Measurements from ENCODE around the gene EYS.
"Not testable (repeated sequence)": the region's sequence is repeated elsewhere in the genome, so short reads cannot be mapped to it uniquely, and the experiment has no call there.

Gene EYS

DNA sequence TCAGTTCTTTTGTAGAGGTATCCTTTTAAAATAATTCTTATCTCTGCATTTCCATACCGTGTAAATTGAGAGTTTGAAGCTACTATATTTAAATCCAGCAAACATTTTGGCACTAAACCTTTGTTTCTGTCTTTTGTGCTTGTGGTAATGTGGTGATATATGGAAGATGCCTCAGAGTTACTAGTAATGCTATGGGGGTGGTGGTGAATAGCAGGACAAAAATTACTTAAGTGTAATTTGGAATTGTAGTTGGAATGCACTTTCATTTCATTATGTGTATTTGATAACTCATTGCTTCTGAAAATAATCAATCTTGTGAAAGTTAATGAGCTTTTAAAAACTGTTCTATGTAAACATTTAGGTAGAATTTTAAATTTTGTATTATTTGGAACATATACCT is 1666.9 kb downstream of the EYS start:
- FAIRE-seq (no peak), DNase-seq (ENCODE audit: insufficient read length, low spot score) (no peak)
- no peak for TF ChIP-seq POLR2A (IDR thresholded peaks at IDR 0.05; ENCODE audit: low read depth, low read length)

DNA sequence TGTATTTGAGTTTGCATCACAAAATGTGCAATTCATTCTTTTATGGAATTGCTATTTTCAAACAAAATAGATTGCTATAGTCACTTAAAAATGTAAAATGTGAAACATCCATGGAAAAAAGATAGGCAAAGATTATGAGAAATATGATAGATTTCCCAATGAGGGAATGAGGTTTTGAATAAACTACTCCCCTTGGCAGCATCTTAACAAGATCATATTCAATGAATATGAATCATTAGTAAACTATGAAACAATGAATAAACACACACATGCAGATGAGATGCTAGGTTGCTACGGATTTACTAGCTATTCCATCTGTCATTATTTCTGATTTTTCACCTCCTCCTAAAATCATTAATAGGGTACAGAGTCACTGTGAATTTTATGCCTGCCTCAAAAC is 1669.6 kb downstream of the EYS start:
- DNase-seq (ENCODE audit: insufficient read length, low spot score): no peak
- TF ChIP-seq POLR2A (IDR thresholded peaks at IDR 0.05; ENCODE audit: low read depth, low read length): no peak
- no peak for FAIRE-seq

DNA sequence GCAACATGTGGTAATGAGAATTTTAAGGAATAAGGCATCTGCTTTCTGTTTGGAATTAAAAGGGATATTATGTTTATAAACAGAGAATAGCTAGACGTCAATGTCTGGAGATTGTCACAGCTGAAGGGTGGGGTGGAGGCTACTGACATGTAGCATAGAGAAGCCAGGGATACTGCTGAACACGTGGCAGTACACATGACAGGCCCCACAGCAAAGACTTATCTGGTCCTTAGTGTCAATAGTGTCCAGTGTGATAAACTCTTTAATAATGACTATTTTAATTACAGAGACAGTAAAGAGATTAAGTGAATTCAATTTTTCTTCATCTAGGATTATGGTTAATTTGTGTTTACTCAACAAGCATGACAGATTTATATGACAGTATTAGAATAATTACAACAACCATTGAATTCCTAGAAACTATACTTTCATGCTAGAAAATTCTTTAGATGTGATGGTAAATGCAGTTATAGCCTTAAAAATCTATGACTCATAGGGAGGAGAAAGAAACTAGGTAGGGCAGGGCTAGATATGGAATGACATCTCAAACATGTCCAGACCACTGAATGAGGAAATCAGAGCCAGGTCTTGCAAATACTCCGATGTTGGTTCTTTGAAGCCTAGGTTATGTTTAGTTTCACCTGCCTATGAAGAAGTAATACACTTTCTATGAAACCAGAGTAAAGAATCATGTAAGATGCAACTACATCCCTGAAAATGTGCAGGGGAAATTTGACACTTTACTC is 1671.9 kb downstream of the EYS start:
- TF ChIP-seq POLR2A (IDR thresholded peaks at IDR 0.05; ENCODE audit: low read depth, low read length): no peak
- DNase-seq (ENCODE audit: insufficient read length, low spot score) (no peak), FAIRE-seq (no peak)

DNA sequence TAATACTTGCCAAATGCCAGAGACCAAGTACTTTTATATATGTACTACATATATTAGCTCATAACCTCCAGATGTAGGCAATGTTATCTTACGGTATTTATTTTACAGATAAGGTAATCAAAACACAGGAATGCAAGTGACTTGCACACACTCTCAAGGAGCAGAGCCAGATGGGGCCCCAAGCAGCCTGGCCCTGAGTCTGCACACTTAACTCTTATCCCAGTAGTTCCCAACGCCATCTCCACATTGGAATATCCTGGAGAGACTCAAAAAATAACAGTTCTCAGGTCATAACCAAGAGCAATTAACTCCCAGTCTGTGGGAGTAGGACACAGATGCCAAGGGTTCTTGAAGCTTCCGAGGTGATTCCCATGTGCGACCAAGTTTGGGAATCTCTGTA is 1672.7 kb downstream of the EYS start:
- DNase-seq (ENCODE audit: insufficient read length, low spot score) (no peak), FAIRE-seq (no peak)
- TF ChIP-seq POLR2A (IDR thresholded peaks at IDR 0.05; ENCODE audit: low read depth, low read length): no peak

DNA sequence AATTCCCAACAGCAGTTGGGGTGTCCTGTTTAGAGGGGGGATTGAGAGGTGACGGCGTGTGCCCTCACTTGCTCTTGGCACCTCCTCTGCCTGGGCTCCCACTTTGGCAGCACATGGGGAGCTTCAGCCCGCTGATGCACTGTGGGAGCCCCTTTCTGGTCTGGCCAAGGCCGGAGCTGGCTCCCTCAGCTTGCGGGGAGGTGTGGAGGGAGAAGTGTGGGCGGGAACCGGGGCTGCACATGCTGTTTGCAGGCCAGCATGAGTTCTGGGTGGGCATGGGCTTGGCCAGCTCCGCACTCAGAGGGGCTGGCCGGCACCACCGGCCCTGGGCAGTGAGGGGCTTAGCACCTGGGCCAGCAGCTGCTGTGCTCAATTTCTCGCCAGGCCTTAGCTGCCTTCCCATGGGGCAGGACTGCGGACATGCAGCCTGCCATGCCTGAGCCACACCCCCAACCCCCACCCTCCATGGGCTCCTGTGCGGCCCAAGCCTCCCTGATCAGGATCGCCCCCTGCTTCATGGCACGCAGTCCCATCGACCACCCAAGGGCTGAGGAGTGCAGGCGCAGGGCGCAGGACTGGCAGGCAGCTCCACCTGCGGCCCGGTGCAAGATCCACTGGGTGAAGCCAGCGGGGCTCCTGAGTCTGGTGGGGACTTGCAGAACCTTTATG is 1675.9 kb downstream of the EYS start:
- DNase-seq (ENCODE audit: insufficient read length, low spot score); FAIRE-seq: not testable (repeated sequence)

DNA sequence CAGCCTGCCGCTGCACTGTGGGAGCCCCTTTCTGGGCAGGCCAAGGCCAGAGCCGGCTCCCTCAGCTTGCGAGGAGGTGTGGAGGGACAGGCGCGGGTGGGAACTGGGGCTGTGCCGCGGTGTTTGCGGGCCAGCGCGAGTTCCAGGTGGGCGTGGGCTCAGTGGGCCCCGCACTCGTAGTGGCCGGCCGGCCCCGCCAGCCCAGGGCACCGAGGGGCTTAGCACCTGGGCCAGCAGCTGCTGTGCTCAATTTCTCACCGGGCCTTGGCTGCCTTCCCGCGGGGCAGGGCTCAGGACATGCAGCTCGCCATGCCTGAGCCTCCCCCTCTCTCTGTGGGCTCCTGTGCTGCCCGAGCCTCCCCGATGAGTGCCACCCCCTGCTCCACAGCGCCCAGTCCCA is 1683.3 kb downstream of the EYS start:
- FAIRE-seq: no peak
- TF ChIP-seq POLR2A (IDR thresholded peaks at IDR 0.05; ENCODE audit: low read depth, low read length): no peak
- no peak for DNase-seq (ENCODE audit: insufficient read length, low spot score)

DNA sequence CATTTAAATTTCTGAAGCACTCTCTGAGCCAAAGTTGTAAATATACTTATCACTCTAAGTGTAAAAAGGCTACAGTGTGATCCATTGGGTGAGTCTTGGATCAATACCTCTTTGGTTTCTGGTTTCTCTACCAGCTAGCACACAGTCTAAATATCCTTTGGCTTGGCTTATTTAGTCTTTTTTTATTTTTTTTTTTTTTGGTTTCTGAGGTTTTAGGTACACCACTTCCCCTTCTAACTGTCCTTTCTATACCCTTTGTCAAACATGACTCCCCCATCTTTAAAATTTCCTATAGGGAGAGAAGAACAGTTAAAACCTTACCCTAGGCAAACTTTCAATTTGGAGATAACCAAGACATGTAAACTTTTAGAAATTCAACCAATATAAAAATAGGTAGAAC is 1692.4 kb downstream of the EYS start:
- TF ChIP-seq POLR2A (IDR thresholded peaks at IDR 0.05; ENCODE audit: low read depth, low read length): no peak
- no peak for FAIRE-seq
- DNase-seq (ENCODE audit: insufficient read length, low spot score): no peak

DNA sequence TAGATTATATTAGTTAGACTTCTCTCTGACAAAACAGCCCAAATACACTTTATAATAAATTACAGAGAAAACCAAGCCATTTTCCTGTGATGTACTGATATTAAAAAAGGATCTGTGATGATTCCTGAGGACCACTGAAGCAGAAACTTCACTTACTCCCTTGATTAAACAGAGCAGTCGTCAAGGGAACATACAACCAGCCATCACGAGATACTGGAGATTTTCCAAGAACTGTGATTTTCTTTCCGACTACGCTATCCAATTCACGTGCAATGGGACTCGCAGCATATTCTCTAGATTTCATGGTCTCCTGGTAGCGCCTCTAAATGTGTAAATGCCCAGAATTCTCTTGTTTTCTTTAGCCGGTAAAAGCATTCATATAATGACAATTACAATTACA is 1694.0 kb downstream of the EYS start:
- TF ChIP-seq POLR2A (IDR thresholded peaks at IDR 0.05; ENCODE audit: low read depth, low read length): no peak
- DNase-seq (ENCODE audit: insufficient read length, low spot score) (no peak), FAIRE-seq (no peak)

DNA sequence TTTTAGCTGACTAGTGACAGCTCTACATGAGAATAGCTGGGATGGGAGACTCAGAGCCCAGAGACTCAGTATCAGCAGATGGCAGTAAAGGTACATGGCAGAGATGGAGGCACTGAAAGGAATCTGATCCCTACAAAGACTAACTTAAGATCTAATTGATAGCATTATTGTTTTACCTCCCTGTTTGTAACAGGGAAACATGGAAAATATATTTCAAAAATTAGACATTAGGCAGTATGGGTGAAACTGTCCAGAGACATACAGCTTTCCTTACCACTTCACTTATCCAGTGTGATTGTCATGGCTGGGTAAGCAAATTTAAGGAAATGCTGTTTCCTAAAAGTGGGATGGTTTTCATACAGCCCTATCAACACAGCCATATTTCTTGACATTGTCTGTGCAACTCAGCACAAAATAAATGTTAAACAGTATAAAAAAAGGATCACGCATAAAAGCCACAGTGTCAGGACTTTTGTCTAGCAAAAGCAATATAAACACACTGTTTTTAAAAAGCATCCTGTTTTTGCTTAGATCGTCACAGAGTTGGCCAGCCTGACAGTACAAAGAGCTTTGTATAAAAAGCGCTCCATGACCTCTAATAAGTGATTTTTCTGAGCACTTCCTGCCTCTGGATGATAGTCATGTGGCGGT is 1694.5 kb downstream of the EYS start:
- TF ChIP-seq POLR2A (IDR thresholded peaks at IDR 0.05; ENCODE audit: low read depth, low read length): no peak
- DNase-seq (ENCODE audit: insufficient read length, low spot score) (no peak), FAIRE-seq (peak; percentile 30)

DNA sequence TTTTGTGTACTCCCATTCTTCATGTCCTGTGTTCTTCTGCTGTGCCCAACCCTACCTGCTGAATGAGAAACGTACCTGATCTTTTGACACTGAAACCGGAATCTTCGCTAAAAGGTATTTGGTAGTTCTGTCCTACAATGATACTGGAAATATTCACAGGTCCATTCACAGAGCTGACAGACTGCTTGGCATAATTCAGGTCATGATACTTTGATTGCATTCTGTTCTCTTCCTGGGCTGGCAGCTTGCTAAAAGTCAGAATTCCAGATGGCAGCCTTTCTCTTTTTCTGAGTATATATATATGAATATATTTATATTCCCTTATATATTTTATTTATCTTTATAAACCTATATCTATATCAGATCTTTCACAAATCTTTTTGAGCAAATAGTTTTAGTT is 1696.4 kb downstream of the EYS start:
- DNase-seq (ENCODE audit: insufficient read length, low spot score): no peak
- no peak for TF ChIP-seq POLR2A (IDR thresholded peaks at IDR 0.05; ENCODE audit: low read depth, low read length)
- FAIRE-seq: no peak

DNA sequence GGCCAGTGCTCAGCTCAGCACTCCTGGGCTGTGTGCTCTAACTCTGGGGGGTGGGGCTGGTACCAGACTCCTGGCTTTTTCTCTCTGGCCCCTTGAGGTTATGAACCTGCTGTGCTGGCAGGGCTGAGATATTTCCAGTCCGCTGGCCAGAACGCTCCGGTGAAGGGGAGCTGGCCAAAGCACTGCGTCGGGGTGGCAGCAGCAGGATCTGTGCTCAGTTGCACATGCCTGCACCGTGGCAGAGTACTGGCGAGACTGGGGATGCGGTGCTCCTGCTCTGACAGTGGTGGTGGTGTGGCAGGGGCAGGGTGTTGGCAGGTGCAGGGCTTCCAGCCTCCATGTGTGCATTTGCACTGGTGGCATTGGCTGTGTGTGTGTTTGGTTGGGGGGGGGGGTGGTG is 1697.0 kb downstream of the EYS start:
- DNase-seq (ENCODE audit: insufficient read length, low spot score) (no peak), FAIRE-seq (no peak)
- TF ChIP-seq POLR2A (IDR thresholded peaks at IDR 0.05; ENCODE audit: low read depth, low read length): no peak

DNA sequence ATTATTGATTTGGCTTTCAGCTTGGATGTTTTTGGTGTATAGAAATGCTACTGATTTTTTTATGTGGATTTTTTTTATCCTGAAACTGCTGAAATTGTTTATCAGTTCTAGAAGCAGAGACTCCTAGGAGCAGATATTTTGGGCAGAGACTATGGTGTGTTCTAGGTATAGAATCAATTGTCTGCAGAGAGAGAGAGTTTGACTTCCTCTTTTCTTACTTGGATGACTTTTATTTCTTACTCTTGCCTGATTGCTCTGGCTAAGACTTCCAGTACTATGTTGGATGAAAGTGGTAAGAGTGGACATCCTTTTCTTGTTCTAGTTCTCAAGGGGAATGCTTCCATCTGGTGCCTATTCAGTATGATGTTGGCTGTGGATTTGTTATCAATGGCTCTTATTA is 1700.8 kb downstream of the EYS start:
- FAIRE-seq: no peak
- no peak for DNase-seq (ENCODE audit: insufficient read length, low spot score)
- TF ChIP-seq POLR2A (IDR thresholded peaks at IDR 0.05; ENCODE audit: low read depth, low read length): no peak

DNA sequence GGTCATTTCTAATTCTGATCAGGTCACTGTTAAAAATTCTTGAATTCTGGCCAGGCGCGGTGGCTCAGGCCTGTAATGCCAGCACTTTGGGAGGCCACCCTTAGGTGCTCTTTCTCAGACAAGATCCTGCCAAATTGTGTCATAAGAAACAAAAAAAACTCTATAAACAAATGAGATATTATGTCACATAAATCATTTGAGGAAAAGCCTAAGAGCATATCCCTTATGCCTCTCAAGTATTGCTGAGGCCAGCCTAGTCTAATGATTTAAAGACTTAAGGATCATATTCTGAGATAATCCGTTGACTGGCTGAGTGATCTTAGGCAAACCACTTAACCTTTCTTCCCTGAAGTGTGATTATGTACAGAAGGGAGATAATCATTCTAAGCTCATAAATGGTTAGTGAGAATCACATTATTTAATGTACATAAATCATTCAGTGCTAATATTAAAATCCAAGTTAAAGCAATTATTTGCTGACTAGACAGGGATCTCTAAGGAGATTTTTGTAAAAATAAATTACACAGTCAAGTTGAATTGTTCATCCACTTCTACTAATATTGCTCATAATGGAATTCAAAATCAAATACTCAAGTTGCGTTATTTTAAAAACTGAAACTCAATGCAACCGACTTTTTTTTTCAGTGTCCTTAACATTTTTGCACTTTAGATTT is 1706.1 kb downstream of the EYS start:
- TF ChIP-seq POLR2A (IDR thresholded peaks at IDR 0.05; ENCODE audit: low read depth, low read length): no peak
- FAIRE-seq (no peak), DNase-seq (ENCODE audit: insufficient read length, low spot score) (no peak)

DNA sequence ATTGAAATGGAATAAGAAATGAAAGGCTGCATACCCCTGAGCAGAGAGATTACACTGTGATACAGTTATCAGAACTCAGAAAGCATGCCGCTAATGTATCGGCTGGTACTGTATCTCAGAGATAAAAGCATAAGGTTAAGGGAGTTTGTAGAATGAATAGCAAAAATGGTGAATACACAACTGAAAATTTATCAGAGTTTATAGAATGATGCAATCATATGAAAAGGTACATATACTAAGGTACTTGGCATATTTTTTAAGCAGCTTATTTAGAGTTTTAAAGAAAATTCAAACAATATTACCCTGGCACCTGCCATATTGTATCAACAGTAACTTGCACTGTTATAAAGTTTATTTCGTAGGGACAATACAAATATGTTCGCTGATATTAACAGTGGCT is 1707.4 kb downstream of the EYS start:
- no peak for FAIRE-seq
- DNase-seq (ENCODE audit: insufficient read length, low spot score): no peak
- TF ChIP-seq POLR2A (IDR thresholded peaks at IDR 0.05; ENCODE audit: low read depth, low read length): no peak
